ENCODE data around the gene ST8SIA6.
"Not testable (repeated sequence)": the region's sequence is repeated elsewhere in the genome, so short reads cannot be mapped to it uniquely, and the experiment has no call there.

ST8SIA6 gene

GRCh38 chr10:17427201-17427600 lies 27.2 kb downstream of the ST8SIA6 start:
- DNase-seq (ENCODE audit: low read depth) = no peak

GRCh38 chr10:17426263-17426750 lies 28.1 kb downstream of the ST8SIA6 start:
- no peak for DNase-seq (ENCODE audit: low read depth)

- no peak for DNase-seq (ENCODE audit: low read depth)
Observed at GRCh38 chr10:17425584-17426262, 28.7 kb downstream of the ST8SIA6 start.

- DNase-seq (ENCODE audit: low read depth) = no peak
Observed at GRCh38 chr10:17423632-17424186, 30.7 kb downstream of the ST8SIA6 start.

GRCh38 chr10:17422931-17423330 lies 31.5 kb downstream of the ST8SIA6 start:
- no peak for DNase-seq (ENCODE audit: low read depth)

GRCh38 chr10:17418249-17418648 lies 36.1 kb downstream of the ST8SIA6 start:
- DNase-seq (ENCODE audit: low read depth) = no peak

GRCh38 chr10:17416442-17417211 lies 37.8 kb downstream of the ST8SIA6 start:
- no peak for DNase-seq (ENCODE audit: low read depth)

- DNase-seq (ENCODE audit: low read depth) = no peak
Observed at GRCh38 chr10:17415046-17415658, 39.2 kb downstream of the ST8SIA6 start.

- DNase-seq (ENCODE audit: low read depth) = no peak
Observed at GRCh38 chr10:17414484-17414883, 39.9 kb downstream of the ST8SIA6 start.

- no peak for DNase-seq (ENCODE audit: low read depth)
Observed at GRCh38 chr10:17413876-17414275, 40.5 kb downstream of the ST8SIA6 start.

GRCh38 chr10:17412323-17412722 lies 42.1 kb downstream of the ST8SIA6 start:
- DNase-seq (ENCODE audit: low read depth) = no peak

- no peak for DNase-seq (ENCODE audit: low read depth)
Observed at GRCh38 chr10:17410907-17411306, 43.5 kb downstream of the ST8SIA6 start.

GRCh38 chr10:17409170-17409733 lies 45.1 kb downstream of the ST8SIA6 start:
- DNase-seq (ENCODE audit: low read depth) = no peak

- DNase-seq (ENCODE audit: low read depth) = no peak
Observed at GRCh38 chr10:17407047-17407446, 47.3 kb downstream of the ST8SIA6 start.

- no peak for DNase-seq (ENCODE audit: low read depth)
Observed at GRCh38 chr10:17406036-17406834, 48.2 kb downstream of the ST8SIA6 start.

- no peak for DNase-seq (ENCODE audit: low read depth)
Observed at GRCh38 chr10:17403161-17403560, 51.2 kb downstream of the ST8SIA6 start.

- not testable (repeated sequence) for DNase-seq (ENCODE audit: low read depth)
Observed at GRCh38 chr10:17402040-17402439, 52.4 kb downstream of the ST8SIA6 start.

GRCh38 chr10:17396004-17396403 lies 58.4 kb downstream of the ST8SIA6 start:
- DNase-seq (ENCODE audit: low read depth) = no peak

GRCh38 chr10:17394854-17395253 lies 59.5 kb downstream of the ST8SIA6 start:
- no peak for DNase-seq (ENCODE audit: low read depth)

- no peak for DNase-seq (ENCODE audit: low read depth)
Observed at GRCh38 chr10:17387861-17388503, 66.4 kb downstream of the ST8SIA6 start.

GRCh38 chr10:17386616-17387075 lies 67.7 kb downstream of the ST8SIA6 start:
- DNase-seq (ENCODE audit: low read depth) = no peak

Measured in HS-27A (cell line).